B cell (primary cell): Measurements from ENCODE around the gene SPHK1.

Experiments
- CTCF ChIP-seq: fragments of 200-600 bp; IDR thresholded peaks from one replicate; pipeline ENCODE4 v1.8.0; 2022; ENCODE audit warnings: antibody characterized with exemption, mild to moderate bottlenecking
- EZH2 ChIP-seq: IDR thresholded peaks from 2 replicates; pipeline ENCODE4 v1.6.1; 2012; ENCODE audit warnings: borderline replicate concordance, low read depth, mild to moderate bottlenecking, moderate library complexity, low read length; ENCODE audit not compliant: insufficient read depth, poor library complexity, severe bottlenecking

GRCh38 chr17:76416899-76417298 is 32.5 kb downstream of the SPHK1 start:
- TF ChIP-seq CTCF = no peak
- no peak for TF ChIP-seq EZH2
